Ascending aorta (tissue), 2 donors: ENCODE measurements around the gene TGFBR1. TPM values are rescaled to one million over a fixed set of nuclear protein-coding genes. Genes with fewer than 3 reads are reported as not detected.

Experiments
- DNase-seq, 2 donors: peaks; one replicate each; pipeline ENCODE4 v3.0.0-alpha.2; 2019; ENCODE audit warnings: low spot score in 2 of 2
- H3K27ac ChIP-seq, 2 donors: fragments of 200-600 bp; sonication (generic); one replicate each; pipeline ENCODE4 v1.5.1; 2016 to 2017; ENCODE audit warnings: mild to moderate bottlenecking in 1 of 2
- H3K27me3 ChIP-seq: fragments of 200-600 bp; sonication (generic); one replicate; pipeline ENCODE4 v1.5.1; 2017
- H3K36me3 ChIP-seq, 2 donors: fragments of 200-600 bp; sonication (generic); one replicate each; pipeline ENCODE4 v1.5.1; 2016
- H3K4me1 ChIP-seq, 2 donors: fragments of 200-600 bp; sonication (generic); one replicate each; pipeline ENCODE4 v1.5.1; 2016 to 2017; ENCODE audit warnings: mild to moderate bottlenecking in 1 of 2
- H3K4me3 ChIP-seq, 2 donors: fragments of 200-600 bp; sonication (generic); one replicate each; pipeline ENCODE4 v1.5.1; 2016 to 2017; ENCODE audit warnings: mild to moderate bottlenecking in 1 of 2
- H3K9me3 ChIP-seq, 2 donors: fragments of 200-600 bp; sonication (generic); one replicate each; pipeline ENCODE4 v1.5.1; 2016
- intact Hi-C: fragments of 100-400 bp; cut with DNase I; formaldehyde crosslinking; loops from one replicate; pipeline ENCODE4 v1.15.1; 2023
- total RNA-seq: library from RNA; depleted of rRNA; stranded (reverse); fragments of >200 nt; gene quantifications from one replicate; pipeline ENCODE4 v1.1.0, GENCODE V29; 2016
- TF ChIP-seq, protein P1 (sequence below), 3 experiments: fragments of 200-600 bp in 2 of 3; fragments of 450-650 bp in 1 of 3; sonication (generic) in 2 of 3; IDR thresholded peaks; one replicate each; pipeline ENCODE4 v1.5.1; 2016 to 2019; ENCODE audit warnings: antibody characterized with exemption in 3 of 3, mild to moderate bottlenecking in 1 of 3, moderate library complexity in 1 of 3

Gene TGFBR1
- total RNA-seq, 1 donor from 2014 or later: 13.9 TPM

DNA sequence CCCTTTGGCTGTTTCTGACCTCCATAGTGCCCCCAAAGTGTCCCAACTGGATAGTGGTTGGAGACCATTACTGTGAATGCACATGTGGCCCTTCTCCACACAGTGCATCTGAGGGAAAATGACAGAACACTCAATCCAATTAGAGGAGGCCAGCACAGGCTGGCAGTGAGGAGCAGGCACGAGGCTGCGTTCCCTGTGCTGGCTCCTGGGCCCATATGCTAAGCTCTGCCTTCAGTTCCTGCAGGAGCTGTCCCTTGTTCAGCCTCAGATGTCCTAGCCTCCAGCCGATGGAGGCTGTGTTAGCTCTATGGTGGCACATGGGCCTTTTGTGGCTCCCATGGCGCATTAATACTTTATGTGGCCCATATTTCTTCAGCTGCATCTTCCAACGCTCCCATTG, 81.0 kb downstream of the TGFBR1 start:
- Histone ChIP-seq H3K27me3 (no peaks in the 10 kb centered on the region), H3K36me3 (no peaks in the 10 kb centered on the region), H3K27ac (no peak overlapping the region), H3K4me3 (no peak overlapping the region), H3K9me3 (no peaks in the 10 kb centered on the region), H3K4me1 (peaks cover 4 to 6% of the 10 kb centered on the region in 2 donors)
- TF ChIP-seq, protein P1, sequence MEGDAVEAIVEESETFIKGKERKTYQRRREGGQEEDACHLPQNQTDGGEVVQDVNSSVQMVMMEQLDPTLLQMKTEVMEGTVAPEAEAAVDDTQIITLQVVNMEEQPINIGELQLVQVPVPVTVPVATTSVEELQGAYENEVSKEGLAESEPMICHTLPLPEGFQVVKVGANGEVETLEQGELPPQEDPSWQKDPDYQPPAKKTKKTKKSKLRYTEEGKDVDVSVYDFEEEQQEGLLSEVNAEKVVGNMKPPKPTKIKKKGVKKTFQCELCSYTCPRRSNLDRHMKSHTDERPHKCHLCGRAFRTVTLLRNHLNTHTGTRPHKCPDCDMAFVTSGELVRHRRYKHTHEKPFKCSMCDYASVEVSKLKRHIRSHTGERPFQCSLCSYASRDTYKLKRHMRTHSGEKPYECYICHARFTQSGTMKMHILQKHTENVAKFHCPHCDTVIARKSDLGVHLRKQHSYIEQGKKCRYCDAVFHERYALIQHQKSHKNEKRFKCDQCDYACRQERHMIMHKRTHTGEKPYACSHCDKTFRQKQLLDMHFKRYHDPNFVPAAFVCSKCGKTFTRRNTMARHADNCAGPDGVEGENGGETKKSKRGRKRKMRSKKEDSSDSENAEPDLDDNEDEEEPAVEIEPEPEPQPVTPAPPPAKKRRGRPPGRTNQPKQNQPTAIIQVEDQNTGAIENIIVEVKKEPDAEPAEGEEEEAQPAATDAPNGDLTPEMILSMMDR (IDR thresholded peaks at IDR 0.05): no peak
- DNase-seq: no peak
- intact Hi-C loops: loop anchor here (2.0 to 10.0 kb wide), 3 partner anchors 719 to 1137 kb away; partner anchors contain the start of gene STX17

DNA sequence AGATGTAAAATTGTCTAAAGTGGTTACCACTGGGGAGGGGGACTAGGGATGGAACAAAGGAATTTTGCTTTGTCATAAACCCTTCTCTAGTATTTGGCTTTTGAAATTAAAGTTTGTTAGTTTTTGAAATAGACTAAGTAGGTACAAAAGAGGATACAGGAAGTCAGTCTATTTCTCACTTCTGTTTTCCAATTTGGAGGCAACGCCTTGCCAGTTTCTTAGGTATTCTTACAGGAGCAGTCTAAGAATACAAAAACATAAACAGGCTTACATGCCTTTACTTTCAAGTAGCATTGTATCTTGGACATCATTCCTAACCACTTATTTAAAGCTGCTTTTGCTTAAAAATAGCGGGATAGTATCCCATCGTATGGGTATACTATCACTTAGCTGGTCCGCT, 82.4 kb downstream of the TGFBR1 start:
- intact Hi-C loops: loop anchor here (10.0 kb wide), 2 partner anchors 717 to 837 kb away; partner anchors contain the start of gene STX17
- Histone ChIP-seq H3K4me3 (no peak overlapping the region), H3K27ac (no peak overlapping the region), H3K9me3 (no peaks in the 10 kb centered on the region), H3K4me1 (peaks cover 4 to 6% of the 10 kb centered on the region in 2 donors), H3K36me3 (no peaks in the 10 kb centered on the region), H3K27me3 (no peaks in the 10 kb centered on the region)
- DNase-seq: no peak
- TF ChIP-seq, protein P1 (IDR thresholded peaks at IDR 0.05): no peak

DNA sequence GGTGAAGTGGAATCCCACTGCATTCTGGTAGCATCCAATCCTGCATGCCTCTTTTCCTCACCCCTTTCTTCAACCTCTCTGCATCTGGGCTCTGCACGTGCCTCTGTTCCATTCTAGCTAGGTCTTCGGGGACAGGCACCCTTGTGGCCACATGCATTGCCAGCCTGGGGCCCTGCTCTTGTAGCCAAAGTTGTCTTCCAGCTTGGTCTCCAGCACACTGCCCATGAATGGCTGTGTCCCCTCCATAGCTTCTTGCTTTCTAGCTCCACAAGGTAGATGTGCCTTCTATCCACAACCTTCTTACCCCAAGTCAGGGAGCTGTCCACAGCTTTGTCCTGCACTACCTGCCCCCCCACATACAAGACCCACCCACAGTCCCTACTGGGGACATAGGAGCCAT, 84.3 kb downstream of the TGFBR1 start:
- no peaks in the 10 kb centered on the region for H3K9me3 ChIP-seq
- no peaks in the 10 kb centered on the region for H3K27me3 ChIP-seq
- no peak for DNase-seq
- no peaks in the 10 kb centered on the region for H3K36me3 ChIP-seq
- peaks cover 4 to 6% of the 10 kb centered on the region in 2 donors for H3K4me1 ChIP-seq
- H3K4me3 ChIP-seq: no peak overlapping the region
- TF ChIP-seq, protein P1 (IDR thresholded peaks at IDR 0.05): no peak
- H3K27ac ChIP-seq: no peak overlapping the region
- intact Hi-C loops: loop anchor here (10.0 kb wide), 2 partner anchors 716 to 836 kb away; partner anchors contain the start of gene STX17

DNA sequence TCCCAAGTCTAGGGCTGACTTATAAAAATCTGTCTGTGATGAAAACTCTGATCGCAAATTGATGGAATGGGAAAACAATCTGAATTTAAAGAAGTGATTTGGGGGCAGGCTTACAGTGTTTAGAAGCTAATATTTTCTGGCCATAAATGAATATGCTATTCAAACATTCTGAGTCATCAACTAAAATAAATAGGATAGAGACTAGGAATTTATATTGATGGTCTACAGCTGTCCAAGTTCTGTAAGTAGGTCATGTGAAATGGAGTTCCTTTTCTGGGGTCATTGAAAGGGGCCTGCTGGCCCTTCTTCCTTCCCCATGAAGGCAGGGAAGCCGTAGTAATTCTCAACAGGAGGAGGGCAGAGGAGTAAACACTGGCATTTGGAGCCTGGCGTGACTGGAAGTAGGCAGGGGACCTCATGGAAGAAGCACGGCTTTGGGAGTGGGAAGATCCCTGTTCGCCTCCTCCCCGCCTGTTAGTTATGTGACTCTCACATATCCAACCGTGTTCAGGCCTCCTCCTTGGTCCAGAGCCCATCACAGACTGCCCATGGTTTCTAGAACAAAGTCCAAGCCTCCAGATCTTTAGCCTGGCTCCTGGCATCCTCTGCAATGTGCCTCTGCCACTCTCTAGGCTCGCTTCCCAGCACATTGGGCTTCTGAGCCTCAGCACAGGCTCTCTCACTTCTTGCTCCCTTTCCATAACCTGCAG, 85.1 kb downstream of the TGFBR1 start:
- no peaks in the 10 kb centered on the region for H3K27me3 ChIP-seq
- H3K4me1 ChIP-seq: peaks cover under 1 to 2% of the 10 kb centered on the region in 2 donors
- TF ChIP-seq, protein P1 (IDR thresholded peaks at IDR 0.05): no peak
- H3K27ac ChIP-seq: no peak overlapping the region
- no peak for DNase-seq
- H3K9me3 ChIP-seq: no peaks in the 10 kb centered on the region
- no peaks in the 10 kb centered on the region for H3K36me3 ChIP-seq
- H3K4me3 ChIP-seq: no peak overlapping the region
- intact Hi-C loops: loop anchor here (10.0 kb wide), 2 partner anchors 715 to 835 kb away; partner anchors contain the start of gene STX17

DNA sequence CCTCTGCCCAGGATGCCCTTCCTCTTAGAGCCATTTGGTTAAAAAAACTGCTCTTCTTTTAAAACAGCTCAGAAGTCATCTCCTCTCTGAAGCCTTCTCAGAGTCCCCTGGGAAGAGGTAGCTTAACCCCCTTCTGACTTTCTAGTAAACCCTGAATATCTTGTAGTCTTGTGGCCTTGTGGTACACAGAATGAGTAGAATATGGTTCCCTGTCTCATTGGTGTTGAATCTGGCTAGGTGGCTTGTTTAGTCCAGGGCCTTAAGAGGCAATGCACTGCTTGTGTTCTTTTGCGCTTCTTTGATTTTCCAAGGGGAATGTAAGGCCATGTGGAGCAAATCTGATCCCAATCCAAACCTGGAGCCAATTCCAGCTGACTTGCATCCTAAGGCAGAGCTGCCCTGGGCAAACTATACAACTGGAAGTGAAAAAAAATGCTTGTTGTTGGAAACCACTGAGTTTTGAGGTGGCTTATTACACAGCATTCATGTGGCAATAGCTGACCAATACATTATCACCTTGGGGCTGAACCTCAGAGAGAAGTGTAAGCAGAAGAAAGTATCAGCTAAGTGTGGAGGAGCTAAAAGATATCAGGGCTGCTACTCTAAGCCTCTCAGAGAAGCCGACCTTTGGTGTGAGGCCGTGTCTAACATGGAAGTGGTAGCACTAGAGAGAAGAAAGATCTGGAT, 85.8 kb downstream of the TGFBR1 start:
- intact Hi-C loops: no loop called here

More for the DNA sequence above, 85.8 kb downstream of the TGFBR1 start:
- no peaks in the 10 kb centered on the region for H3K9me3 ChIP-seq
- H3K36me3 ChIP-seq: no peaks in the 10 kb centered on the region
- H3K4me1 ChIP-seq: no peaks in the 10 kb centered on the region
- TF ChIP-seq, protein P1 (IDR thresholded peaks at IDR 0.05): no peak
- no peak for DNase-seq
- H3K27me3 ChIP-seq: no peaks in the 10 kb centered on the region
- no peak overlapping the region for H3K27ac ChIP-seq
- no peak overlapping the region for H3K4me3 ChIP-seq
